GM15510 (cell line): ENCODE measurements around the gene ZNF91.

Source experiments
- POLR2A ChIP-seq: IDR thresholded peaks from 3 replicates; pipeline ENCODE4 v1.6.1; 2011; ENCODE audit warnings: borderline replicate concordance; ENCODE audit not compliant: insufficient read length; ENCODE audit errors: extremely low read depth

The ZNF91 gene

DNA sequence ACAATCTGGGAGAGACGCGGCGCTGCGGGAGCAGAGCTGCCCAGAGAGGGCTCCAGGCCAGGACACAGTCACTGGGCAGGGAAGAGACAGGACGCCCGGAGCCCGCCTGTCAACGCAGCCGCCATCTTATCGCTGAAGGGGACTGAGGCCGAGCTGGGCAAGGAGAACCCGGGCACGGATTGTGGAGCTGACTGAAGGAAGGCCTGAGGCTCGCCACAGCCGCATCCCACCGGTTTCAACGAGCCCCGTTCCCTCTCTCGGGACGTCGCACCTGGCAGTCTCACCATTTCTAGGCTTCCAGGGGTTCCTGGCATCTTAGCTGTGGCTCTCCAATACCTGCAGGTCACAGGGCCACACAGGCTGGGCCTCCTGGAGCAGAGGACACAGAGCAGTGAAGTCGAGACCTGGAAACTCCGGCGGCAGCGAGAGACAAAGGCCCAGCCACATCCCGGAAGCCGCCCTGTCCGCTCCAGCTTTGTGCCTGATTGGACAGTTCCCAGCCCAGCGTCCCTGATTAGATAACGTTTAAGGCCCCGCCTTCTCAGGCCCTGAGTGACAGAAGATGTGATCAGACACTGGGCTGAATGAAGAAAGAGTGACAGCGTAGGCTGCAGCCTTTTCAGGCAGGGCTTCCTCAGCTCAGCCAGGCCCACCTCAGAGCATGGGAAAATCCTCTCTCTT is at the start of gene ZNF91:
ZNF91 (minus strand) TSS at position 431 of the 681 bp plus-strand sequence; CDS start at position 314, 117 bp downstream.
- TF ChIP-seq POLR2A: peak; percentile 83

GRCh38 chr19:23440791-23441190 is 45.5 kb upstream of the ZNF91 start:
- TF ChIP-seq POLR2A: no peak

- TF ChIP-seq POLR2A: no peak
Measured at GRCh38 chr19:23440207-23440606, 44.9 kb upstream of the ZNF91 start.

DNA sequence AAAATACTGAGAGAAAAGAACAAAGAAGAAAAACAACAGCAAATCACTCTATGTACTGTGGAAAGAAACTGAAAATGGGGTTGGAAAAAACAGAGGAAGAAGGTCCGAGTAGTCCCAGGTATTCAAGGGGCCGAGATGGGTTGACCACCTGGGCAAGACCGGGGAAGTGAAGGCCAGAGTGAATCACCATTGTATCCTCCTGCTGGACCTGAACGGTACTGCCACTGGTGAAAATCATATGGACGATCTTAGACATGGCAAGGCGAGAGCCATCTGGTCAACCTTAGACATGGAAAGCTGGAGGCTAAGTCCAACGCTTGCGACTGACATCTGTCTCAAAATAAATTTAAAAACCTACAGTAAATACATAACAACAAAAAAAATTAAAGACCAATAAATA is 44.4 kb upstream of the ZNF91 start:
- TF ChIP-seq POLR2A: no peak

GRCh38 chr19:23437901-23438300 is 42.6 kb upstream of the ZNF91 start:
- TF ChIP-seq POLR2A: no peak

GRCh38 chr19:23436944-23437343 is 41.7 kb upstream of the ZNF91 start:
- TF ChIP-seq POLR2A: no peak

DNA sequence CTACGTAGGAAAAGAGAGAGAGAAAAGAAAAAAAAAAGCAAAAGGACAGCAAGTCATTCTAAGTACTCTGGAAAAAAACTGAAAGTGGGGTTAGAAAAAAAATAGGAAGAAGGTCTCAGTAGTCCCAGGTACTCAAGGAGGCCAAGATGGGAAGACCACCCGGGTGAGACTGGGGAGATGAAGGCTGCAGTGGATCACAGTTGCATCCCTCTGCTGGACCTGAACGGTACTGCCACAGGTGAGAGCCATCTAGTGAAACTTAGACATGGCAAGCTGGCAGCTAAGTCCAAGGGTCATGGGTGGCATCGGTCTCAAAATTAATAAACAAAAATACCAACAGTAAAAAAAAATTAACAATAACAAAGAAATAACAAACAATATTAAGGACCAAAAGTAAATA is 41.0 kb upstream of the ZNF91 start:
- TF ChIP-seq POLR2A: no peak

GRCh38 chr19:23420824-23421223 is 25.6 kb upstream of the ZNF91 start:
- no peak for TF ChIP-seq POLR2A

DNA sequence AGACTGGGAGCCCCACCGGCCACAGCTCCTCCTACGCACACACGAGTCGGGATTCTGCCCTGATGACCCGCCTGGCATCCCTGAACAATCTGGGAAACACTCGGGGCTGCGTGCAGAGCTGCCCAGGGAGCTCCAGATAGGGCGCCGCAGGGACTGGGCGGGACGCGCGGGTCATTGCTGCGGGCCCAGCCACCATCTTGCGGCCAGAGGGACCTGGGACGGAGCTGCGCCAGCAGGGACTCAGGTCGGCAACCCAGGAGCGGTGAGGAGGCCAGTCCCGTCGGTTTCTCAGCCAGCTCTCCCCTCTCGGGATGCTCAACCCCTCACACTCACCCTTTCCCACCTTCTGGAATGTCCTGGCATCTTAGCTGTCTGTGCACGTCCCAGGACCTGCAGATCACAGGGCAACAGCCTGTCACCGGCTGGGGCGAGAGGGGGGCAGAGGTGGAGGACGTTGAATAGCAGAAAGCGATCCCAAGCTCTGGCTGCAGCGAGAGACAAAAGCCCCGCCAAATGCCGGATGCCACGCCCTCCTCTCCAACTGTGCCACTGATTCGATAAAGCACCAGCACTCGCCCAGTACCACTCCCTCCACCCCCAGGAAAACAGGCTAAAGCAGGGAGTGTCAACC is 20.4 kb upstream of the ZNF91 start:
- no peak for TF ChIP-seq POLR2A

- TF ChIP-seq POLR2A: no peak
Measured at GRCh38 chr19:23415034-23415433, 19.8 kb upstream of the ZNF91 start.

- no peak for TF ChIP-seq POLR2A
Measured at GRCh38 chr19:23410155-23410554, 14.9 kb upstream of the ZNF91 start.

DNA sequence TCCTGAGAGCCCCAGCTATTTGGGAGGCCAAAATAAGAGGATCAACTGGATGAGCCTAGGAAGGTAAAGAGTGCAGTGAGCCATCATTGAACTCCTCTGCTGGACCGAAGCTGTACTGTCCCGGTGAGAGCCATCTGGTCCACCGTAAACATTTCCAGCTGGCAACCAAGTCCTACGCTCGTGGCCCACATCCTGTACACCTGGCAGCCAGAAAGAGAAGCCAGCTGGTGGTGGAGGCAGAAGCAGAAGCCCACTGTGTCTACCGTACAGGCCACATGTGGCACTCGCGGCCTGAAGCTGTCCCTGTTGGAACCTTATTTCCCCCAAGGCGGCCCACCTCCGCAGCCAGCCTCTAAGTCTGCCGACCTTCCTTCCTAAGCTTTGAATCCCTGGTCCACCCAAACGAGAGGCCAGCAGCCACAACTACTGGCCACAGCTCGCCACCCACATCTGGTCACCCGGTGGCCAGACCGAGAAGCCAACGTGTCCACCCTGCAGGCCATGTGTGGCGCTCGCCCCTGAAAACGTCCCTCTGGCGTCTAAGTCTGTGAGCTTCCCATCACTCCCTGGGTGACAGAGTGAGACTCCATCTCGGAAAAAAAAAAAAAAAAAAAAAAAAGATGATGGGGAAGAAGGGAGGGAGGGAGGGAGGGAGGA is 14.2 kb upstream of the ZNF91 start:
- no peak for TF ChIP-seq POLR2A

GRCh38 chr19:23407616-23408133 is 12.4 kb upstream of the ZNF91 start:
- TF ChIP-seq POLR2A: no peak

- no peak for TF ChIP-seq POLR2A
Measured at GRCh38 chr19:23406721-23407120, 11.4 kb upstream of the ZNF91 start.

DNA sequence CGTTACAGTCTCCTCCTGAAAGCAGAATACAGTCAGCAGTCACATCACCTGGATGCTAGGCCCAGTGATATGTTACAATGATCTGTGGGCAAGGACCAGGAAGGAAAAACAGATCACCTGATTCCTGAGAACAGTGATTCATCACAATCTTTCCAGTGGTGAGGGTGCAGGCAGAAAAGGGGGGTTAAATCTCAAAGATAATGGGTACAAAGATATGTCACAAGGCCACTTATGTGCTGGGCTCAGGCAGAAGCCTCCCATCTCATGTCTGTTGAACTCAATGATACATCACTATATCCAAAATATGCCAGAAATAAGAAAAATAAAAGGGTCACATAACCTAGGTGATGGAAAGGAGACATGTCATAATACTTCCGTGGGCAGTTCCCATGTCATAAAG is 10.8 kb upstream of the ZNF91 start:
- TF ChIP-seq POLR2A: no peak
